Uterus (tissue), 2 donors: ENCODE results near the gene ANKRD52.

Experiments
- POLR2A ChIP-seq, 2 donors: fragments of 450-650 bp; IDR thresholded peaks; one replicate each; pipeline ENCODE4 v1.6.1; 2016; ENCODE audit warnings: antibody characterized with exemption in 2 of 2, mild to moderate bottlenecking in 1 of 2, moderate library complexity in 1 of 2
- TF ChIP-seq, protein P1 (sequence below), 4 experiments: fragments of 200-600 bp in 2 of 4; fragments of 450-650 bp in 2 of 4; sonication (generic) in 2 of 4; IDR thresholded peaks; one replicate each; pipeline ENCODE4 v1.5.1; 2016 to 2019; ENCODE audit warnings: antibody characterized with exemption in 4 of 4, mild to moderate bottlenecking in 2 of 4, moderate library complexity in 1 of 4

DNA sequence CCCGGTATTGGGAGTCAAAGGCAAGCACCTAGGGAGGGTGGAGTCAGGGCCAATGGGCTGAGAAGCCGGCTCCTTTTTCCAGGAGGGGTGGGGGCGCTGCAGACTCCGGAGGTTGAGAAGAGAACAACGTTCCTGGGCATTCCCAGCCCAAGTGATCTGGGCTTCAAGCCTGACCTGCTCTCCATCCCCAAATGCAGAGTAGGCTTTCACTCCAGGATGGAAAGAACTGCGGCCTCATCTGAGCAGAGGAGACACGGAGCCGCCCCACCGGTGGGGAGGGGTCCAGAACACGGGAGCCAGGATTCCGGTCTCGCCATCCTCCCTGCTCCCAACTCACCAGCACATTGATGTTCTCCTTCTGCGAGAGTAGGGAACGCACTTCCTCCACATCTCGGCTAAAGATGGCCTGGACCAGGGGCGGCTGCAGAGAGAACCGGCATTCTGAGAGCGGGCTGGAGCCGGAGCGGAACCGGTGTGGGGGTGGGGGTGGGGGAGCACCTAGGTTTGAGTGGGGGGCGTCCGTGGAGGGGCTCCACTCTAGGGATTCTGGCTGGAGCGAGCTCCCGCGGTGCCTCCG is 605 bp downstream of the ANKRD52 start:
- TF ChIP-seq, protein P1, sequence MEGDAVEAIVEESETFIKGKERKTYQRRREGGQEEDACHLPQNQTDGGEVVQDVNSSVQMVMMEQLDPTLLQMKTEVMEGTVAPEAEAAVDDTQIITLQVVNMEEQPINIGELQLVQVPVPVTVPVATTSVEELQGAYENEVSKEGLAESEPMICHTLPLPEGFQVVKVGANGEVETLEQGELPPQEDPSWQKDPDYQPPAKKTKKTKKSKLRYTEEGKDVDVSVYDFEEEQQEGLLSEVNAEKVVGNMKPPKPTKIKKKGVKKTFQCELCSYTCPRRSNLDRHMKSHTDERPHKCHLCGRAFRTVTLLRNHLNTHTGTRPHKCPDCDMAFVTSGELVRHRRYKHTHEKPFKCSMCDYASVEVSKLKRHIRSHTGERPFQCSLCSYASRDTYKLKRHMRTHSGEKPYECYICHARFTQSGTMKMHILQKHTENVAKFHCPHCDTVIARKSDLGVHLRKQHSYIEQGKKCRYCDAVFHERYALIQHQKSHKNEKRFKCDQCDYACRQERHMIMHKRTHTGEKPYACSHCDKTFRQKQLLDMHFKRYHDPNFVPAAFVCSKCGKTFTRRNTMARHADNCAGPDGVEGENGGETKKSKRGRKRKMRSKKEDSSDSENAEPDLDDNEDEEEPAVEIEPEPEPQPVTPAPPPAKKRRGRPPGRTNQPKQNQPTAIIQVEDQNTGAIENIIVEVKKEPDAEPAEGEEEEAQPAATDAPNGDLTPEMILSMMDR (IDR thresholded peaks at IDR 0.05) = no peak
- TF ChIP-seq POLR2A (IDR thresholded peaks at IDR 0.05) = no peak
